Activated naive CD4-positive, alpha-beta T cell treated with Interleukin-2 at 50 U/mL for 16 hours (primary cell): Measurements from ENCODE around the gene CPSF4L.
"Not testable (repeated sequence)": the region's sequence is repeated elsewhere in the genome, so short reads cannot be mapped to it uniquely, and the experiment has no call there.

Experiments used
- DNase-seq: peaks from one replicate; pipeline ENCODE4 v3.0.0-alpha.2; 2020

Gene CPSF4L

DNA sequence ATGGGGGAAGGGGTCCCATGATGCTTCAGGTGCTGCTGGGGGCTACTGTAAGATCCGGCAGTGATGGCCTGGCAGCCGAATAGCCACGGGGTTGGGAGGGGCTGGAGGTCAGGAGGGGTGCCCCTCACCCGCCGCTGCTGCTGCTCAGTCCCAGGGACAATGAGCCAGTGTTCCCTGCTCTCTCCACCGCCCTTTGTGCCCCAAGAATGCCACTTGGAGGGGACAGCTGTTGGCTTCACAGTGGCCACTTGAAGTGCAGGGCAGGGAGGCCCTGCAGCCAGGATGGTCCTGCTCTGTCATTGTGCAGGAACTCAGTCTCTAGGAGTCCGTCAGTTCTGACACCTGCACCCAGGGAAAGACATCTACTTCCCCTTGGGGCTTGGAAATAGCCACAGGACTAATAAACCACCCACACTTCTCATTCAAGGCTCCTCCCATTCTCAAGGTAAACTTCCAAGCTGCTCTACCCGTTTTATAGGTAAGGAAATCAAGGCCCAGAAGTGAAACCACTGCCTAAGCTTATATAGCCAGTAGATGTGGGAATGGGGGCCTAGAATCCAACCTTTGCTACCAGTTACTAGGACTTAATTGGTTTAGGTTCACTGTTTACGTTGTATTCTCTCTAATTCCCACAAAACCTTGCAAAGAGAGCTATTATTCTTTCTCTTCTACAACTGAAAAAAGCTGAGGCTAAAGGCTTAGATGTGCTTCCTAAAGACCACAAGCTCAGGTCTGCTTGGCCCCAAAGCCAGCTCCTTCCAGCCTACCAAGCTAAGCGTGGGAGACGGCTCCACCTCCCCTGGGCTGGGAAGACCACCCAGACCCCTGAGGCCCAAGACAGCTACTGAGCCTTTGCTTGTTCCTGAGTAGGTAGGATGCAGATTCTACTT lies 6.2 kb upstream of the CPSF4L start:
- no peak for DNase-seq

DNA sequence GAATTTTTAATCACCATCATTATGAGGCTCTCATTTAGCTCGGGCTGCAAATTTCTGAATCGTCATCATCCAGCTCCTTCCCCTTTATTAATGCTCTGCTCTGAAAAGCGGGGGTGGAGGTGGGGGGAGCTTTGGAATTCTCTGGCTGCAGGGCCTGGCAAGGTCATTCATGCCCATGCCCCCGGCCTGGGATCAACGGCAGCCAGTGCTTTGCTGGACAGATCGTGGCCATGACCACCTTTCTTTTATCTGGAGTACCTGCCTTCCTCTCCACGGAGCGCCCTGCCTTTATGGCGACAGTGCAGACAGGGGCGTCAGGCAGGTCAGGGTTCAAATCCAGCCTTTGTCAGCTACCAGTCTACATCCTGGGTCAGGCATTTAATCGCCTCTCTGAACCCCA lies 5.1 kb upstream of the CPSF4L start:
- DNase-seq = no peak

DNA sequence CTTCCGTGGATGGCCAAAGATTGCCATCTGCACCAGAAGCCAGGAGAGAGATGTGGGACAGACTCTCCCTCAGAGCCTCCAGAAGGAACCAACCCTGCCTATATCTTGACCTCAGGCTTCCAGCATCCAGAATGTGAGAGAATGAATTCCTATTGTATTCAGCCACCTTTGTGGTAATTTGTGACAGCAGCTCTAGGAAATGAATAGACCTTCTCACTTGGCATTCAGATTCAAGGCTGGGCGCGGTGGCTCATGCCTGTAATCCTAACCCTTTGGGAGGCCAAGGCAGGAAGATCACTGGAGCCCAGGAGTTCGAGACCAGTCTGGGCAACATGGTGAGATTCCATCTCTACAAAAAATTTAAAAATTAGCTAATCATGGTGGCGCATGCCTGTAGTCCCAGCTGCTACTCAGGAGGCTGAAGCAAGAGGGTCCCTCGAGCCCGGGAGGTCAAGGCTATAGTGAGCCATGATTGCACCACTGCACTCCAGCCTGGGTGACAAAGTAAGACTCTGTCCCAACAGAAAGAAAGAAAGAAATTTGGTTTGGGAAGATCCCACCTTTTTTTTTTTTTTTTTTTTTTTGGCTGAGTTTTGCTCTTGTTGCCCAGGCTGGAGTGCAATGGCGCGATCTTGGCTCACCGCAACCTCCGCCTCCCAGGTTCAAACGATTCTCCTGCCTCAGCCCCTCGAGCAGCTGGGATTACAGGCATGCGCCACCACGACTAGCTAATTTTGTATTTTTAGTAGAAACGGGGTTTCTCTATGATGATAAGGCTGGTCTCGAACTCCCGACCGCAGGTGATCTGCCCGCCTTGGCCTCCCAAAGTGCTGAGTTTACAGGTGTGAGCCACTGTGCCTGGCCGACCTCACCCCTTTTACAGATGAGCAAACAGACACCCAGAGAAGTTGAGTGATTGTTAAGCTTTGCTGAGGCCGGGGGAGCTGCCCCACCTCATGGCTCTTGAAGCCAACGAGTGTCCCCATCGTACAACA lies 4.3 kb upstream of the CPSF4L start:
- DNase-seq = no peak

DNA sequence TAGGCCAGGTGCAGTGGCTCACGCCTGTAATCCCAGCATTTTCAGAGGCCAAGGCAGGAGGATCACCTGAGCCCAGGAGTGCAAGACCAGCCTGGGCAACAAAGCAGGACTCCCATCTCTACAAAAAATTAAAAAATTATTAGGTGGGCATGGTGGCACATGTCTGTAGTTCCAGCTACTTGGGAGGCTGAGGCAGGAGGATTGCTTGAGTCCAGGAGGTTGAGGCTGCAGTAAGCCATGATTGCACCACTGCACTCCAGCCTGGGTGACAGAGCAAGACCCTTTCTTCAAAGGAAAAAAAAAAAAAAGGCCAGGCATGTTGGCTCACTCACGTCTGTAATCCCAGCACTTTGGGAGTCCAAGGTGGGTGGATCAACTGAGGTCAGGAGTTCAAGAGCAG lies 2.8 kb upstream of the CPSF4L start:
- DNase-seq = not testable (repeated sequence)

DNA sequence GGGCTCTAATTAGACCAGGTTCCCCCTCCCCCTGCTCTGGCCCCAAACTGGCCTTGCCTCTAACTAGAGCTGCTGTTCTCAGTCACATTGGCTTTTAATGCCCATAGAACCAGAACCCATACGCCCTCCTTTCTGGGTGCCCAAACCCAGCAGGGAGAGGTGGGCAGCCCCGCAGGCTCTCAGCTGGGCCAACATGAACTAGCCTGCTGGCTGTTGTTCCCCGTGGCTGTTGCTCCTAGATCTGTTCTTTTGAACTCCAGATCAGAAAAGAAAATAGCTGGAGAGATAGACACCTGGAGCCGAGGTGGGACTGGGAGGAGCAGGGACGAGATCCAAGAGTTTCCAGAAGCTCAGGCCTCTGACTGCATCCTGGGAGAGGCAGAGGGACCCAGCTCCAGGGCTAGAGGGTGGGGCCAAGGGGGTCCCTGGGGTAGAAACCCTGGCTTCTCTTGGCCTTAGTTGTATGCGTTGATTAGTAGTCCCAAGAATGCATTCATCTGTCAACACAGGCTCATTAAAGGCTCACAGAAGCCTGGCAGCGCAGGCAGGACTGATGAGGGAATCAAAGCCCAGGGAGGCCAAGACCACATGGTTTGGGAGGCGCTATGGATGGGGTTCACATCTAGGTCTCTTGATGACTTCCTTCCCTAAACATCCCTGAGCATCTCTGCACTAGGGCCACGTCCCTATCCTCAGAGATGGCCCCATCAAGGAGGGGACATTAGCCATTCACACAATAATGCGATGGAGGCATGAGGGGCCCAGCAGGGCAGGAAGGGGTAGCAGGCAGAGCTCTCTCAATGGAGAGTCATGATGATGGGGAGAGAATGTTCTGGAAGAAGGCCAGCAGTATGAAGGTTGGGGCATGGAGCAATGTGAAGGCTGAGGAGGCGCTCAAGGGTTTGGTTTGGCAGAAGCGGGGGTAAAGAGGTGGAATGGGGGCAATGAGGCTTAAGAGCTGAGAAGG lies 1.3 kb upstream of the CPSF4L start:
- no peak for DNase-seq

DNA sequence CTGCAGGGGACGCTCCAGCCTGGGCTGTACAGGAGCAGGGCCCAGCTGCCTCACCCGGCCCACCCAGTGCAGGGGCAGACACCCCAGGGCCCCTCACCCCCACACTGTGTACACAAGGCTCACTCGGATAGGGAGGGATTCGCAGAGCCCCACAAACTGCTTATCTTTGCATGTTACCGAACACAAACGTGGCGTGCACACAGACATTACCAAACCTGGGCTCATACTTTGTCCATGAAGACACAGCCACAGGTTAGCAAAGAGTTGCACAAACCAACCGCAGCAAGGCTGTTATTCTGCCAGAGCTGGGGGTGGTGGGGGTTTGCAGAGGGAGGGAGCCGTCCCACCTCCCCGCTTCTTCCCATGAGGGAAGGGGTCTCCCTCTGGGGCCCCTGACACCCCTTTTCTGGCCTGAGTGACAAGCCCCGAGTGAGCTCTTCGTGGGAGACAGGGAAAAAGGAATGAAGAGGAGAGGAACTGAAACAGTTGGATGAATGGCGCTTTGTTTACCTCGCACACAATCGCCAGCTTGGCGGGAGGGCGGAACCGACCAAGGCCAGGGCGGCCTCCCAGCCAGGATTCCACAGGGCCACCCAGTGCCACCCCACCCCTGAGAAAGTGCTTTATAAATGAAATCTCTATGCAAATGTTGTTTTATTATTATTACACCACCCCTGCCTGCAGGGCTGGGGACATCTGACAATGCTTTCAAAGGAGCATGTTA lies 434 bp upstream of the CPSF4L start:
- DNase-seq = no peak

DNA sequence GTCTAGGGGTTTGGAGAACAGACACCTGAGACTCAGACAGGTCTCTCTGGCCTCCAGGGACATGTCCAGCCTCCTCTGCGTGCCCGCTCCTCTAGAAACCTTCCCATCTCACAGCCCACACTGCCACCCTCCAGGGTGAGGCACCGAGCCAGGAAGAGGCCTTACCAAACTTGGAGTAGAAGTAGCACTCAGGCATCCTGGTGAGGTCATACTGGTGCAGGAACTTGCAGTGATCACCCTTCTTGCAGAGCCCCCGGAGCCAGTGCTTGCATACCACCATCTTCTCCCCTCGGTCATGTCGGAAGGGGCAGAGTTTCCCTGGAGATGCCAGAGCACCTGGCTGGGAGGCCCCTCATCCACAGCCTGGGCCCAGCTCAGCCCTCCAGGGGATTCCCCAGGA lies 4.2 kb downstream of the CPSF4L start:
- DNase-seq = no peak

DNA sequence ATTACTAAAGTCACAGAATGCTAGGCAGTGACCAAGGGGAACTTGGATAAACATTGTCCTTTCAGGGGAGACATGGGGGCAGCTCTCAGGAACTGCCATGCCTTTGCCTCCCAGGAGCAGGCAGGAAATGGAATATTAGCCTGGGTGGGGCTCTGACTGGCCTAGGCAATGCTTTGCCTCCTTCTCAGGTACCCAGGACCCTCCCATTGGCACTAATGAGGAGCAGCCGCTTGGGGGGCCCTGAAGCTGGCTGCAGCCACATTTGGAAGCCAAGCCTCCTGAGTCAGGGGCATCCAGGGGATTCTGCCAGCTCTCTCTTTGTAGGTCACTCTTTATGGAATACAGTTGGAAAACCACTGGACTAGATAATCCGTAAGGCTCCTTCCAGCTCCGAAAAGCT lies 5.5 kb downstream of the CPSF4L start:
- DNase-seq = no peak

DNA sequence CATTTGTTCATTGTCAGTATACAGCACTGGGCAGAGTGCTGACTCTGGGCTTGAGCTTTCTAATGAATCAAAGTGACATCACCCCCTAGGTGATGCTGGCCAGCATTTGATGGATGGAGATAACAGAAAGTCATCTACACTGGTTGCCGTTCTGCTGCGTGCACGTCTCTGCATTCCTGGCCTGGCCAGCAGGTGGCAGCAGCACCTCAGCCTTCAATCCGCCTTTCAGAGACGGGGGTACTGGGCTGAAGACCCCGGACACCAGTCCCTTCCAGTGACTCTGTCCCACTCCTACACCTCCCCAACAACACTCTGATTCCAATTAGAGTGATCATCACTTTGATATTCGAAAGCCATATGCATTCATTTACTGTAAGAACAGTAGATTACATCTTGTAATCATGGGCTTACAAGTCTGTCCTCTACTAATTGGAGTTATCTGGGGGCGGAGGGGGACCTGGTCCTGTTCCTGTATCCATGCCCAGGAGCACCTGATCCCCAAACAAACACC lies 6.0 kb downstream of the CPSF4L start:
- DNase-seq = peak; percentile 59

DNA sequence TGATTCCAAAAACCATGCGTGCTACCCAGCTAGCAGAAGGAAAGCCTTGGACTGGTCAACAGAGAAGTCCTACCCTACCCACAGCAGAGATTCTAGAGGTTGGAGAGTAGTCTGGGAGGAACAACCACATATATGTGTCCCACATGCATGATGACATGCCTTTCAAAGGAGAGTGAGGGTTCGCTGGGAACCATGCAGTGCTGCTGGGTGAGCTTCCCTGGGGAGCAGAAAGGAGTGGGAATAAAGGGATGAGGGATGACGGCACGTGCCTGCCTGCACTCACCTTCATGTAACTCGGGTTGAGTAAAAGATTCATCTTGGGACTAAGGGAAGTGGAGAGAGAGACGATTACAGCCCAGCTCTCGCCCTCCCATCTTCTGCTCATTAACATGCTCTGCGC lies 9.8 kb downstream of the CPSF4L start:
- no peak for DNase-seq

DNA sequence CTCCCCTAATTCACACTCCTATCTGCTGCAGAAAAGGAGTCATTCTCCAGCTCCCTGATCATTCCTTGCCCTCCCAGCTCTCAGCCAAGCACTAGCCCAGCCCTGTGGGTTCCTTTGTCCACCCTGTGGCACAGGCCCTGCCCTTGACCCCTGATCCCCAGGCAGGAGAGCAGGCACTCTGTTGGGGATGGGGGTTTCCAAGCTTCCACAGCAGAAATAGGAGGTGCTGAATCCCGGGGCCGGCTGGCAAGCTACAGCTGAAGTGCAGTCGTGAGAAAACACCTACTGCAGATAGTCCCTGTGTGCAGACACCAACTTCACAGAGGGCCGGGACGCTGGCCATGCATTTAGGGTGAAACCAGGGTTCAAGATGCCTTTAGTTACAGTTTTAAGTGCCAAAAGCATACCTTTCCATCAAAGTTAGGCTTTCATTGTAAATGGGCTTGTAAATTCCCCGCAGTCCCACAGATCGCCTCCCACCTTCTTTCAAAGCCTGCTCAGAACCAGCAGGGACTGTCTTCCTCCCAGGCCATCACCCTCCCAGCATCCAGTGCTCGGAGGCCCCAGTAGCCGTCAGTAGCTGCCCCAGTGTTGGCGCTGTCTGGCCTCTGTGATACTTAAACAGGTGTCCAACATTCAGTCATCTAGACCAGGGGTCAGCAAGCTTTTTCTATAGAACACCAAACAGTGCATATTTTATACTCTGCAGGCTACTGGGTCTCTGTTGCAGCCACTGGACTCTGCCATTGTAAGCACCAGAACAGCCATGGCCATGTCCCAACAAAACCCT lies 10.6 kb downstream of the CPSF4L start:
- DNase-seq = no peak

DNA sequence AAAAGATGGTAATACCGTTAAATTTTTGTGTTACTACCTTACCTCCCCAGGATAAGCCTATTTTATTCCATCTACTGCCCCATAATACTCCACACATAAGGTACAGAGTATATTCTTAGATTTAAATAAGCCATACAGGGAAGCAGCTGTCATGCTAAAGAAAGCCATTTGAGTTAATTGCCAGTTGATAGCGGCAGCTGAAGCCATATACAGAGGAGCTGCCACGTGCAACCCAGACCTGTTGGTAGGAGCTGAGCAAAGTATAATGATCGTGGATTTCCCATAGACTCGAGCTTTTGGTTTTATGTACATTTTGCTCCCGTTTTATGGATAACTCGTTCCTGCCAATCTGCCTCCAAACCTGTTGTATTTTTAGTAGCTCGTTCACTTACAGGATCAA lies 12.0 kb downstream of the CPSF4L start:
- DNase-seq = no peak

DNA sequence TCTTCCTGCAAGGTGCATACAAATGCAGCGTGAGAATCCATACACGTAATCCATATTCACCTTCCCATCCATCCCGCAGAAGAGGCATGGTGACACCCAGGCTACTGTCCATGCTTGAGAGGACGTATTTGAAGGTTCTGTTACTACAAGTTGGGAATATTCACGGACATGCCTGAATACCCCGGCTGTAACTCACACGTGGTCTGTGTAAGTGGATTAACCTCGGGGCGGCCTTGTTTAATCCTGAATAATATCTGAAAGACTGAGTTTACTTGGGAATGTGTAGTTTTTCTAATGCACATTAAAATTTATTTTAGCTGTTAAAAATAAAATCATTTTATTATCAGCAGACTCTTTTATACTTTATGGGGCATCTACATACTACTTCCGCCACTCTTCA lies 13.1 kb downstream of the CPSF4L start:
- no peak for DNase-seq

DNA sequence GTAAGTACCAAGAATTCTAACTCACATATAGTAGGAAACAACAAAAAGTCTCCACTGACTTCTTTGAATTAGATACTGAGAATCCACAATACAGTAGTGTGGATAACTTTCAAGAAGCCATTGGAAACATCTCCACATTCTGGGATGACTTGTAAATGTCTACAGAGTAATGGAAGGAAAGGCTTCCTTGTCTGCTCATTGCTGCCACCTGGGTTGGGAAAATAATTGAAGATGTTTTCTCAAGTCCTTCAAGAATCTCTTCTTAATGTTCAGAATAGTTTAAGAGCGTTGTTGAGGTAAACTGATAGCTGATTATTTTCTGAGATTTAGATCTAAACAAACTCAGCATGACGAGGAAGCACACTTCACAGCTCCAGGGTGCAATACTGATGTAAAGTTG lies 14.0 kb downstream of the CPSF4L start:
- no peak for DNase-seq

DNA sequence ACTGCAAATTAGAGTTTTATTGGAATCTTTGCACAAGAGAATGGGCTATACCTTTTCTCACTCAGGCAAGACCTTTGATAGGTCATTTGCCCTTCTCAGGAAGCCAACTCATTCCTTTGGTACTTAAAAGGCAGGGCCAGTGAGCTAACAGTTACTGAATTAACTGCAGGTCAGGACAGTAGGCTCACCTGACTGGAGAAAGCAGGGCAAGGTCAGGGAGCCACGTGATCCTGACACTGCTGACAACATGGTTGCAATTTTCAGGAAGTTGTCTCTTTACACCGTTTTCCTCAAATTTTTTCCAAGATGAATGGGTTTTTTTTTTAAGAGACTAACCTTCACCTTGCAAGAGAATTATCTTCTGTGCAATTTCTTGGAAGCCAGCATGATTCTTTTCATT lies 21.1 kb downstream of the CPSF4L start:
- no peak for DNase-seq

DNA sequence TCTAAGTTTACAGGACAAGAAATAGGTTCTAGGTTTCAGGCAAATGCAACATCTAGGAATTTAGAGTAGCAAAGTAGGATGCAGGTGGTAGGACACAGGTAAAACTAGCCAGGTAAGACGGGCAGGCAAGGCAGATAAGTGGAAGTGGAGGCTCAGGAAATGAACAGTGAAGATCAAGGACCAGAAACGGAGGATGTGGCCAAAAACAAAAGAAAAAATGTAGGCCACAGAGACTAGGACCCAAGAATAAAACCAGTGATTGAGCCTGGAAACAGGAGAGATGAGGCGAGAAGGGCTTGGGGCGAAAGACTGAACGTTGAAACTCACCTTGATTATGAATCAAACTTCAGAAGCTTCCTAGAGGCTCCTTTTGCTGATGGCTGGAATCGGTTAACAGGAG lies 24.0 kb downstream of the CPSF4L start:
- no peak for DNase-seq

DNA sequence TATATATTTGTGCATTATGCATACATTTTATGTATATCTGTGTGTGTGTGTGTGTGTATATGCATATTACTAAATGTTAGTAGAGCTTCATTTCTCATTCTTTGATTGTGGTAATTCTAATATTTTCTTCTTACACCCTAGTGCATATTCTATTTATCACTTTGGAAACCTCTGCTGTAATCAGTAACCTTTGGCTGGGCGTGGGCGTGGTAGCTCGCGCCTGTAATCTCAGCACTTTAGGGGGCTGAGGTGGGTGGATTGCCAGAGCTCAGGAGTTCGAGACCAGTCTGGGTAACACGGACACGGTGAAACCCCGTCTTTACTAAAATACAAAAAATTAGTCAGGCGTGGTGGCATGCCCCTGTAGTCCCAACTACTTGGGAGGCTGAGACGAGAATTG lies 26.9 kb downstream of the CPSF4L start:
- no peak for DNase-seq

DNA sequence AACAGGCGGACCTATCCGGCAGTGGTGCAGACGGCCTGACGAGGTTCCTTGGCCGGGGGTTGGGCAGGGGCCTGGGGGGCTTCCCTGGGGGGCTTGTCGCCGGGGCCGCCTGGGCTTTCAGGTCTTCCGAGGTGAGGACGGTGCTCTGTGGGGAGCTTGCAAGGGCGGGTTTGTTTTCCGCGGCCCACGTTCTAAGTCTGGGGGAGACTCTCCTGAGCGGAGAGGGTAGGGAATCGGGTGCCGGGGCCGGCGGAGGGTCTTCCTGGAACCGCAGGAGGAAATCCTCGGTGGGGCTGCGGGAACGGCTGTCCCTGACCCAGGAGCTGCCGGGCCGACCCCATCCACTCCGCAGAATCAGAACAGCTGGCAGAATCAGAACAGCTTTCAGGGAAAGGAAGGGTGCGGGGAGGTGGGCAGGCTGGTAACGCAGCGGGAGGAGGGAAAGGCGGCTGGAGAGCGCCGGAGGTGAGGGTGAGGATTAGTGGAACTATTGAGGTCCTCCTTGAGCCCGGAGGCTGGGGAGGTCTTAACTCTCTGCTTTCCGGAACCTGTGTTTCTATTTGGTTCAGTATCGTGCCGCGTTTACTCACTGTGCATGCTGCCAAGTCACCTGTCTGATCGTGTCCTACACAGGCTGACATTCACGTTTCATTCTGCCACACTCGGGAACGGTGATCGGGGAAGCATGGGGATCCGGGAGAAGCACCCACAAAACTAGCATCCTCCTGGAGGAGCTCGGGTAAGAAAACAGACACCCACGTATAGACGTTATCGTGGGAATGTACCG lies 28.9 kb downstream of the CPSF4L start:
- DNase-seq = peak; percentile 44

DNA sequence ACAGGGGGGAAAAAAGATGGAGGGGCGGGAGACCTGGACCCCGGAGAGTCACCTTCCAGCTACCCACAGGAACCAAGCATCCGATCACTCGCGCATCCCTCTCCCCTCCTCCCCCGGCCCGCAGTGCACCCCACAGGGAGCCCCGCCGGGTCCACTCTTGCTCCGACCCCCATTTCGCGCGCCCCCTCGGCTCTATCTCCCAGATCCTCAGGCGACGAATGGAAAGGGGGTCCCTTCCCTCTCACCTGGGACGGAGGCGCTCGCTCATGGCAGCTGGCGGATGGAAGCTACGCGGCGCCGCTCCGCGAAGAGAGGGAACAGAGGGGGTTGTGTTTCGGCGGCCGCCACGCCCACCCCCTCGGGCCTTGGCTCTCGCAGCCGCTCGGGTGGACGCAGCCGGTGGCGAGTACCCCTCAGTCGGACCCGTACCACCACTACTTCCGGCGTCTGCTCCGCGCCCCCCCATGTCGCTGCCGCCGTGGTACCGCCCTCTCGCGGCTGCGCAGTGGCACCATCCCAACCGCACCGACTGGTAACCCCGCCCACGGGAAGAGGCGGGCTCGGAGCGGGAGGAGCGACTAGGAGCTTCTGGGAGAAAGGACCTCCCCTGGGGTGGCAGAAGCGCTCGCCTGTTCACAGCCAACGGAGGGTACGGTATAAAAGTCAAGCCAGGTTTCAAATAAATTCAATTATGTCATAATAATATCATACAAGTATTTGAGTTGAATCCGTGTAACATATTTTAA lies 29.7 kb downstream of the CPSF4L start:
- peak; percentile 98 for DNase-seq
